Right cardiac atrium (tissue), 5 donors: ENCODE data around the gene ANKLE2. TPM values are rescaled to one million over a fixed set of nuclear protein-coding genes. Genes with fewer than 3 reads are reported as not detected.
A peak's percentile ranks its signal among the peaks of the same experiment; 100 is the strongest.

Experiments
- ATAC-seq, 2 donors: fragments of 200-7000 bp; cut with Tn5 transposase; one replicate each; pipeline versions ENCODE4 v1.8.0 to v1.9.1; 2020; ENCODE audit warnings: moderate library complexity in 2 of 2, mild to moderate bottlenecking in 1 of 2
- DNase-seq, 3 donors: peaks; one replicate each; pipeline ENCODE4 v3.0.0-alpha.2; 2020
- H3K27ac ChIP-seq: one replicate; pipeline ENCODE4 v1.5.1; 2013; ENCODE audit warnings: mild to moderate bottlenecking, low read length, control low read depth, moderate library complexity
- H3K27me3 ChIP-seq: one replicate; pipeline ENCODE4 v1.6.1; 2013; ENCODE audit not compliant: control insufficient read depth, insufficient read depth
- H3K4me1 ChIP-seq: one replicate; pipeline ENCODE4 v1.6.1; 2013; ENCODE audit warnings: low read length; ENCODE audit not compliant: control insufficient read depth, insufficient read depth
- H3K4me3 ChIP-seq: one replicate; pipeline ENCODE4 v1.5.1; 2013; ENCODE audit warnings: low read length, control low read depth
- H3K9me3 ChIP-seq: one replicate; pipeline ENCODE4 v1.6.1; 2013; ENCODE audit warnings: low read length; ENCODE audit not compliant: control insufficient read depth
- WGBS: extraction: QIAGEN DNeasy Blood & Tissue Kit; methylation state at CpG from one replicate; pipeline ENCODE4 v1.1.7; 2013; 5-methylcytosine and 5-hydroxymethylcytosine counted together
- intact Hi-C, 4 donors: fragments of 100-400 bp; cut with DNase I; formaldehyde crosslinking; loops; one replicate each; pipeline versions ENCODE4 v1.11.0 to v1.14.0; 2022 to 2023
- polyA plus RNA-seq: library from polyadenylated mRNA; stranded (reverse); fragments of 200-250 nt; gene quantifications from one replicate; pipeline ENCODE4 v1.2.3, GENCODE V29; 2013
- total RNA-seq, 4 donors: library from RNA; stranded (reverse); fragmentation: NEBNext Ultra II Directional; extraction: Animal tissue kit (Norgen Biotek cat#: 25700); gene quantifications; one replicate each; pipeline ENCODE4 v1.2.1, GENCODE V29; 2021
- donor health status: healthy with polysubstance abuse.
- donor health status: DM: no; HTN: yes; CAD: no.
- donor health status: DM: no; HTN: no; CAD: no.
- donor health status: DM: no; HTN: yes; CAD: no; lungs with severe emphysema.
- donor health status: DM: yes; HTN: yes; CAD: no.

Gene ANKLE2
- total and polyA plus RNA-seq, 5 donors, result 17.7 to 34.1 (median 25.0) TPM

- no peak overlapping the region for H3K4me3 ChIP-seq
- ATAC-seq (peak in 1 of 2 donors; percentile 13), DNase-seq (no peak)
- no peak overlapping the region for H3K27ac ChIP-seq
- WGBS, result 94% methylated on average over 61 of the region's 61 CpGs
- no peaks in the 10 kb centered on the region for H3K27me3 ChIP-seq
- no peaks in the 10 kb centered on the region for H3K9me3 ChIP-seq
- intact Hi-C loops, result no loop called here
- H3K4me1 ChIP-seq, result no peaks in the 10 kb centered on the region
These were observed 43.9 kb downstream of the ANKLE2 start for GRCh38 chr12:132717531-132718387.

GRCh38 chr12:132717011-132717410, 44.6 kb downstream of the ANKLE2 start:
- Histone ChIP-seq H3K4me3 (no peak overlapping the region), H3K27me3 (no peaks in the 10 kb centered on the region), H3K4me1 (no peaks in the 10 kb centered on the region), H3K27ac (no peak overlapping the region), H3K9me3 (no peaks in the 10 kb centered on the region)
- WGBS, result 84% methylated on average over 17 of the region's 17 CpGs
- no peak for DNase-seq
- ATAC-seq, result no peak
- intact Hi-C loops, result no loop called here

- DNase-seq, result no peak
- Histone ChIP-seq H3K27me3 (no peaks in the 10 kb centered on the region), H3K4me1 (no peaks in the 10 kb centered on the region), H3K27ac (no peak overlapping the region), H3K9me3 (no peaks in the 10 kb centered on the region), H3K4me3 (no peak overlapping the region)
- 77% methylated on average over 11 of the region's 11 CpGs for WGBS
- intact Hi-C loops, result no loop called here
- ATAC-seq, result no peak
These were observed 45.3 kb downstream of the ANKLE2 start for GRCh38 chr12:132716356-132716755.

GRCh38 chr12:132715874-132716273, 45.8 kb downstream of the ANKLE2 start:
- no peak overlapping the region for H3K4me3 ChIP-seq
- intact Hi-C loops, result no loop called here
- 83% methylated on average over 9 of the region's 9 CpGs for WGBS
- no peak for ATAC-seq
- H3K27ac ChIP-seq, result no peak overlapping the region
- no peaks in the 10 kb centered on the region for H3K4me1 ChIP-seq
- H3K27me3 ChIP-seq, result no peaks in the 10 kb centered on the region
- no peaks in the 10 kb centered on the region for H3K9me3 ChIP-seq
- no peak for DNase-seq

- Histone ChIP-seq H3K27ac (no peak overlapping the region), H3K4me3 (no peak overlapping the region), H3K9me3 (no peaks in the 10 kb centered on the region), H3K27me3 (no peaks in the 10 kb centered on the region), H3K4me1 (no peaks in the 10 kb centered on the region)
- no peak for ATAC-seq
- no peak for DNase-seq
- intact Hi-C loops, result no loop called here
- WGBS, result 78% methylated on average over 2 of the region's 2 CpGs
These were observed 48.5 kb downstream of the ANKLE2 start for GRCh38 chr12:132713123-132713522.

- no peaks in the 10 kb centered on the region for H3K27me3 ChIP-seq
- WGBS, result 9% methylated on average over 59 of the region's 59 CpGs
- H3K4me3 ChIP-seq, result peak overlapping the region; percentile 96
- no peaks in the 10 kb centered on the region for H3K4me1 ChIP-seq
- DNase-seq (no peak), ATAC-seq (peak; percentile 1 to 11)
- peak overlapping the region; percentile 34 for H3K27ac ChIP-seq
- H3K9me3 ChIP-seq, result no peaks in the 10 kb centered on the region
- intact Hi-C loops, result no loop called here
These were observed 50.4 kb downstream of the ANKLE2 start for GRCh38 chr12:132711080-132711843.

GRCh38 chr12:132710405-132711079, 51.1 kb downstream of the ANKLE2 start, which contains the start of gene PGAM5:
PGAM5 (plus strand) TSS chr12:132710842; CDS start chr12:132710877, 35 bp downstream.
- Histone ChIP-seq H3K27ac (peak within 1 kb of the TSS; percentile 34), H3K4me3 (peak within 1 kb of the TSS; percentile 96), H3K9me3 (no peaks in the 10 kb centered on the region), H3K27me3 (no peaks in the 10 kb centered on the region), H3K4me1 (no peaks in the 10 kb centered on the region)
- intact Hi-C loops, result no loop called here
- WGBS, result under 1% methylated on average over 94 of the region's 94 CpGs
- ATAC-seq (peak; percentile 95 to 96), DNase-seq (peak; percentile 81 to 93 (median 93))

- Histone ChIP-seq H3K27ac (peak overlapping the region; percentile 34), H3K27me3 (no peaks in the 10 kb centered on the region), H3K4me3 (peak overlapping the region; percentile 96), H3K9me3 (no peaks in the 10 kb centered on the region), H3K4me1 (no peaks in the 10 kb centered on the region)
- DNase-seq, result peak in 1 of 3 donors; percentile 45
- WGBS, result under 1% methylated on average over 26 of the region's 26 CpGs
- ATAC-seq, result peak; percentile 34 to 53
- intact Hi-C loops, result no loop called here
These were observed 51.6 kb downstream of the ANKLE2 start for GRCh38 chr12:132710043-132710404.

GRCh38 chr12:132708150-132708549, 53.5 kb downstream of the ANKLE2 start:
- no peak overlapping the region for H3K27ac ChIP-seq
- H3K4me1 ChIP-seq, result no peaks in the 10 kb centered on the region
- H3K9me3 ChIP-seq, result no peaks in the 10 kb centered on the region
- no peak overlapping the region for H3K4me3 ChIP-seq
- no peaks in the 10 kb centered on the region for H3K27me3 ChIP-seq
- WGBS, result 78% methylated on average over 2 of the region's 2 CpGs
- intact Hi-C loops, result no loop called here
- no peak for DNase-seq
- no peak for ATAC-seq

- intact Hi-C loops, result no loop called here
- Histone ChIP-seq H3K4me1 (no peaks in the 10 kb centered on the region), H3K9me3 (no peaks in the 10 kb centered on the region), H3K4me3 (no peak overlapping the region), H3K27me3 (no peaks in the 10 kb centered on the region), H3K27ac (no peak overlapping the region)
- DNase-seq, result no peak
- WGBS, result 91% methylated on average over 6 of the region's 6 CpGs
- ATAC-seq, result no peak
These were observed 54.4 kb downstream of the ANKLE2 start for GRCh38 chr12:132707241-132707640.

GRCh38 chr12:132703641-132704040, 58.0 kb downstream of the ANKLE2 start:
- H3K27ac ChIP-seq, result no peak overlapping the region
- no peaks in the 10 kb centered on the region for H3K9me3 ChIP-seq
- intact Hi-C loops, result no loop called here
- H3K27me3 ChIP-seq, result no peaks in the 10 kb centered on the region
- DNase-seq (peak in 1 of 3 donors; percentile 40), ATAC-seq (no peak)
- 95% methylated on average over 9 of the region's 9 CpGs for WGBS
- no peaks in the 10 kb centered on the region for H3K4me1 ChIP-seq
- H3K4me3 ChIP-seq, result no peak overlapping the region
